Natural killer cell treated with Interleukin-12 subunit alpha and Interleukin-12 subunit beta and Interleukin-15 and Interleukin-18, amount 100 ng/mL, for 72 hours (primary cell): ENCODE measurements around the gene AQP12A. TPM values are rescaled to one million over a fixed set of nuclear protein-coding genes. Genes with fewer than 3 reads are reported as not detected.

Experiments
- total RNA-seq, 2 donors: library from RNA; stranded (reverse); gene quantifications; one replicate each; pipeline ENCODE4 v1.2.3, GENCODE V29; 2022

The AQP12A gene
- total RNA-seq, 2 donors from 2014 or later: not detected

Other genes starting within 250 kb of the AQP12A start
- gene ANKMY1, start 133.9 kb upstream of the AQP12A start, total RNA-seq: 10 to 100 TPM; 13.0 to 40.9 TPM
- gene DUSP28, start 131.5 kb upstream of the AQP12A start, total RNA-seq: 1 to 10 TPM; 6.1 to 6.3 TPM
- 10 to 100 TPM; 60.9 to 67.6 TPM for gene RNPEPL1, start 123.4 kb upstream of the AQP12A start, total RNA-seq
- 10 to 100 TPM; 50.4 to 73.9 TPM for gene CAPN10, start 105.1 kb upstream of the AQP12A start, total RNA-seq
- 1 to 10 TPM; 5.9 to 7.6 TPM for gene GPR35, start 66.4 kb upstream of the AQP12A start, total RNA-seq
- not detected for gene AQP12B, start 9.0 kb upstream of the AQP12A start, total RNA-seq
- gene KIF1A, start 128.4 kb downstream of the AQP12A start, total RNA-seq: under 1 TPM in 1 of 2 donors, not detected in 1; 0.45 TPM
- gene AGXT, start 177.0 kb downstream of the AQP12A start, total RNA-seq: not detected
- gene MAB21L4, start 204.3 kb downstream of the AQP12A start, total RNA-seq: not detected
- gene CROCC2, start 214.5 kb downstream of the AQP12A start, total RNA-seq: not detected